GM12878 (cell line): ENCODE measurements around the gene ANKRD45.
"Not testable (repeated sequence)": the region's sequence is repeated elsewhere in the genome, so short reads cannot be mapped to it uniquely, and the experiment has no call there.

Experiments used
- CEBPZ ChIP-seq: fragments of 150-350 bp; IDR thresholded peaks from 2 replicates; pipeline ENCODE4 v1.6.1; 2016; ENCODE audit warnings: low read depth, low read length
- CTCF ChIP-seq, 3 experiments: IDR thresholded peaks in 2 of 3; conservative IDR thresholded peaks in 1 of 3; 2 replicates each; pipeline ENCODE4 v1.5.1; 2011; ENCODE audit warnings: low read depth in 3 of 3, low read length in 3 of 3, mild to moderate bottlenecking in 3 of 3, control low read depth in 2 of 3, moderate library complexity in 2 of 3, inconsistent platforms in 1 of 3, mixed read lengths in 1 of 3; ENCODE audit not compliant: control insufficient read depth in 2 of 3, insufficient read depth in 1 of 3; ENCODE audit errors: extremely low read depth in 1 of 3
- ESRRA ChIP-seq: IDR thresholded peaks from 2 replicates; pipeline ENCODE4 v1.6.1; 2012; ENCODE audit warnings: mild to moderate bottlenecking, low read length, improper control_type of control experiment
- MAX ChIP-seq: IDR thresholded peaks from 2 replicates; pipeline ENCODE4 v1.6.1; 2012; ENCODE audit warnings: low read depth, low read length, improper control_type of control experiment
- MXI1 ChIP-seq: fragments of 150-350 bp; IDR thresholded peaks from 2 replicates; pipeline ENCODE4 v1.6.1; 2011; ENCODE audit warnings: low read depth, mild to moderate bottlenecking, inconsistent platforms, low read length, improper control_type of control experiment
- POLR2A ChIP-seq: IDR thresholded peaks from 2 replicates; pipeline ENCODE4 v1.6.1; 2011; ENCODE audit warnings: low read depth, mild to moderate bottlenecking, low read length
- RAD21 ChIP-seq: IDR thresholded peaks from 2 replicates; pipeline ENCODE4 v1.6.1; 2011; ENCODE audit warnings: mild to moderate bottlenecking, low read depth, low read length, moderate library complexity; ENCODE audit not compliant: insufficient read depth
- RELA ChIP-seq: fragments of 450-650 bp; IDR thresholded peaks from 2 replicates; pipeline ENCODE4 v1.8.0; 2014; ENCODE audit warnings: borderline replicate concordance; ENCODE audit not compliant: partially characterized antibody
- SP1 ChIP-seq: IDR thresholded peaks from one replicate; pipeline ENCODE4 v1.6.1; 2011; ENCODE audit warnings: low read depth, low read length
- TCF7 ChIP-seq: IDR thresholded peaks from 2 replicates; pipeline ENCODE4 v1.6.1; 2014; ENCODE audit warnings: antibody characterized with exemption, borderline replicate concordance
- ZNF592 ChIP-seq: fragments of 450-650 bp; IDR thresholded peaks from 2 replicates; pipeline ENCODE4 v1.6.1; 2017; ENCODE audit warnings: mild to moderate bottlenecking, moderate library complexity
- ZZZ3 ChIP-seq: IDR thresholded peaks from 2 replicates; pipeline ENCODE4 v1.6.1; 2011; ENCODE audit warnings: low read depth; ENCODE audit not compliant: control insufficient read depth, insufficient read length

GRCh38 chr1:173683838-173684237 lies 14.2 kb upstream of the ANKRD45 start:
- TF ChIP-seq SP1; CTCF (IDR thresholded peaks at IDR 0.05 in 2 of 3, conservative IDR thresholded peaks at IDR 0.05 in 1 of 3; ENCODE audit: control insufficient read depth in 2 of 3, extremely low read depth in 1 of 3, insufficient read depth in 1 of 3, low read depth in 3 of 3, low read length in 3 of 3); ZNF592; RELA; TCF7; ZZZ3; ESRRA; MAX; RAD21; POLR2A; CEBPZ; MXI1: not testable (repeated sequence)
